K562 (cell line): ENCODE data around the gene LRMDA. TPM values are rescaled to one million over a fixed set of nuclear protein-coding genes. Genes with fewer than 3 reads are reported as not detected.

Source experiments
- ATAC-seq: fragments of 200-7000 bp; cut with Tn5 transposase; 3 replicates; pipeline ENCODE4 v1.9.1; 2020; ENCODE audit warnings: moderate library complexity
- BruUV-seq: library from RNA; stranded (reverse); fragments of 400-500 nt; replicated peaks from 2 replicates; lab custom pipeline; 2021; lab: Mats Ljungman, UMichigan
- CTCF ChIA-PET: fragments of 300-600 bp; formaldehyde crosslinking; extraction: SDS; loops from one replicate; lab custom pipeline; 2021; ENCODE audit warnings: low intra/inter-chr PET ratio; lab: Yijun Ruan, JAX
- POLR2A ChIA-PET: fragments of 300-600, 350-650 bp; sonication (Branson Sonifier 250); formaldehyde crosslinking; extraction: SDS; loops from one replicate; lab custom pipeline; 2021; ENCODE audit warnings: antibody characterized with exemption, inconsistent platforms; lab: Yijun Ruan, JAX
- DNase-seq, 4 experiments: peaks; one replicate each; pipeline versions ENCODE4 v3.0.0 to v3.0.0-alpha.2; 2011 to 2018; ENCODE audit warnings: low spot score in 3 of 4, mixed read lengths in 3 of 4; ENCODE audit errors: extremely low read depth in 1 of 4
- FAIRE-seq: peaks from 2 replicates; lab custom pipeline; 2011; peaks lifted over from hg19 to GRCh38; lab: Jason Lieb, UNC
- H2AFZ ChIP-seq: 2 replicates; pipeline ENCODE4 v1.6.0; 2011; ENCODE audit warnings: low read depth, low read length, control low read depth, inconsistent platforms
- H3K27ac ChIP-seq: fragments of 200-600 bp; 3 replicates; pipeline ENCODE4 v1.8.0; 2011; ENCODE audit warnings: low read depth, mild to moderate bottlenecking, control low read depth, inconsistent platforms, low read length, moderate library complexity, mixed read lengths; ENCODE audit errors: extremely low read depth
- H3K27me3 ChIP-seq, 2 experiments: fragments of 300-600 bp in 1 of 2; 2 replicates in 1 of 2; 3 replicates in 1 of 2; pipeline versions ENCODE4 v1.6.0 to v1.8.0; 2011; ENCODE audit warnings: inconsistent platforms in 2 of 2, low read length in 2 of 2, mild to moderate bottlenecking in 1 of 2, mixed read lengths in 1 of 2, moderate library complexity in 1 of 2; ENCODE audit not compliant: control insufficient read depth in 2 of 2, insufficient read depth in 2 of 2
- H3K36me3 ChIP-seq: fragments of 300-600 bp; 3 replicates; pipeline ENCODE4 v1.8.0; 2011; ENCODE audit warnings: mild to moderate bottlenecking, low read length, inconsistent platforms; ENCODE audit not compliant: control insufficient read depth, insufficient read depth
- H3K4me1 ChIP-seq, 2 experiments: fragments of 200-600 bp in 1 of 2; replicated peaks in 1 of 2; 2 replicates in 1 of 2; 3 replicates in 1 of 2; pipeline versions ENCODE4 v1.5.1 to v1.8.0; 2011; ENCODE audit warnings: inconsistent platforms in 2 of 2, low read length in 2 of 2, mild to moderate bottlenecking in 1 of 2, mixed read lengths in 1 of 2, moderate library complexity in 1 of 2; ENCODE audit not compliant: control insufficient read depth in 2 of 2, insufficient read depth in 2 of 2
- H3K4me2 ChIP-seq: 2 replicates; pipeline ENCODE4 v1.6.1; 2011; ENCODE audit warnings: low read length, control low read depth, inconsistent platforms, mixed read lengths; ENCODE audit not compliant: insufficient read depth
- H3K4me3 ChIP-seq: fragments of 200-600 bp; sonication (generic), shearing (Covaris generic); 2 replicates; pipeline ENCODE4 v1.5.1; 2016; ENCODE audit warnings: control low read depth, inconsistent platforms
- H3K79me2 ChIP-seq: fragments of 200-600 bp; 3 replicates; pipeline ENCODE4 v1.8.0; 2011; ENCODE audit warnings: low read length, inconsistent platforms; ENCODE audit not compliant: control insufficient read depth, insufficient read depth
- H3K9ac ChIP-seq, 2 experiments: 2 replicates each; pipeline versions ENCODE4 v1.6.0 to v1.6.1; 2011; ENCODE audit warnings: low read depth in 2 of 2, low read length in 2 of 2, control low read depth in 1 of 2, inconsistent platforms in 1 of 2, mild to moderate bottlenecking in 1 of 2, mixed read lengths in 1 of 2; ENCODE audit not compliant: insufficient read depth in 1 of 2
- H3K9me1 ChIP-seq: one replicate; pipeline ENCODE4 v1.6.0; 2011; ENCODE audit warnings: inconsistent platforms, mild to moderate bottlenecking, low read length, moderate library complexity; ENCODE audit not compliant: control insufficient read depth, insufficient read depth
- H3K9me3 ChIP-seq: replicated peaks from 2 replicates; pipeline ENCODE4 v1.5.1; 2011; ENCODE audit warnings: low read depth, low read length, inconsistent platforms; ENCODE audit not compliant: control insufficient read depth, insufficient read depth
- H4K20me1 ChIP-seq: replicated peaks from 2 replicates; pipeline ENCODE4 v1.6.1; 2011; ENCODE audit warnings: low read length, inconsistent platforms, mixed read lengths; ENCODE audit not compliant: control insufficient read depth, insufficient read depth
- CHD2 ChIP-seq: IDR thresholded peaks from 2 replicates; pipeline ENCODE4 v1.6.1; 2011; ENCODE audit warnings: low read depth, low read length
- CSDE1 ChIP-seq, 2 experiments: fragments of 450-650 bp; IDR thresholded peaks; 2 replicates each; pipeline ENCODE4 v1.6.1; 2016; ENCODE audit warnings: mild to moderate bottlenecking in 1 of 2
- CUX1 ChIP-seq: fragments of 200-800 bp; sonication (Bioruptor generic); IDR thresholded peaks from 2 replicates; pipeline ENCODE4 v1.6.1; 2016; ENCODE audit warnings: missing genetic modification characterization, missing compliant biosample characterization
- NKRF ChIP-seq: fragments of 450-650 bp; IDR thresholded peaks from 2 replicates; pipeline ENCODE4 v1.6.1; 2016; ENCODE audit warnings: borderline replicate concordance
- RFX1 ChIP-seq: fragments of 450-650 bp; IDR thresholded peaks from 2 replicates; pipeline ENCODE4 v1.6.1; 2016; ENCODE audit warnings: mild to moderate bottlenecking, moderate library complexity
- THAP12 ChIP-seq: fragments of 250-450 bp; sonication (Bioruptor Pico); IDR thresholded peaks from 2 replicates; pipeline ENCODE4 v1.9.0; 2021; ENCODE audit warnings: mild to moderate bottlenecking, inconsistent platforms
- ZBTB43 ChIP-seq: sonication (generic); formaldehyde crosslinking; IDR thresholded peaks from 2 replicates; pipeline ENCODE4 v1.8.0; 2023; ENCODE audit warnings: mild to moderate bottlenecking, missing genetic modification reagents
- ZC3H4 ChIP-seq: sonication (generic); formaldehyde crosslinking; IDR thresholded peaks from 2 replicates; pipeline ENCODE4 v1.9.0; 2021; ENCODE audit warnings: missing genetic modification reagents, borderline replicate concordance
- ZNF174 ChIP-seq: fragments of 250-450 bp; sonication (Bioruptor Pico); IDR thresholded peaks from 2 replicates; pipeline ENCODE4 v1.4.0; 2020; ENCODE audit warnings: mild to moderate bottlenecking
- ZNF239 ChIP-seq: fragments of 250-450 bp; sonication (Bioruptor Pico); IDR thresholded peaks from 2 replicates; pipeline ENCODE4 v1.4.0; 2020; ENCODE audit warnings: mild to moderate bottlenecking
- ZNF695 ChIP-seq: fragments of 450-650 bp; formaldehyde crosslinking; IDR thresholded peaks from 2 replicates; pipeline ENCODE4 v1.4.0; 2020; ENCODE audit warnings: mild to moderate bottlenecking, moderate library complexity
- ZNF696 ChIP-seq: fragments of 250-450 bp; sonication (Bioruptor Pico); conservative IDR thresholded peaks from 2 replicates; pipeline ENCODE4 v1.4.0; 2020; ENCODE audit warnings: mild to moderate bottlenecking, moderate library complexity
- ZNF764 ChIP-seq: fragments of 250-450 bp; sonication (Bioruptor Pico); IDR thresholded peaks from 2 replicates; pipeline ENCODE4 v1.4.0; 2020; ENCODE audit warnings: low read depth, mild to moderate bottlenecking, moderate library complexity
- WGBS: fragments of 100-300 bp; shearing (Covaris generic); methylation state at CpG from one replicate; pipeline ENCODE4 v1.1.6; 2016; ENCODE audit warnings: low coverage, mixed read lengths; ENCODE audit not compliant: insufficient coverage; ENCODE audit errors: missing lambda C conversion rate; 5-methylcytosine and 5-hydroxymethylcytosine counted together
- in situ Hi-C: fragments of 300-500 bp; cut with MboI; formaldehyde crosslinking; loops from 4 replicates; pipeline ENCODE4 v1.15.0; 2018; ENCODE audit warnings: inconsistent platforms, mixed read lengths
- intact Hi-C: fragments of 100-400 bp; cut with micrococcal nuclease; formaldehyde crosslinking; loops from 2 replicates; pipeline ENCODE4 v1.14.2; 2022
- polyA plus RNA-seq, 8 experiments: library from polyadenylated mRNA; depleted of rRNA in 4 of 8; stranded (reverse) in 5 of 8; unstranded in 3 of 8; fragments of >200 nt; fragmentation: Nextera tagmentation in 2 of 8; fragmentation: Illumina TruSeq in 1 of 8; extraction: Ambion mirVana in 2 of 8; extraction: Trizol in 1 of 8; gene quantifications; 2 replicates each; pipeline versions ENCODE4 v1.2.1 to v1.2.3, GENCODE V29; 2011 to 2014; ENCODE audit warnings: inconsistent platforms in 1 of 8, missing spikeins in 1 of 8
- total RNA-seq, 7 experiments: library from RNA; depleted of rRNA in 6 of 7; stranded (reverse); fragments of >200 nt in 6 of 7; fragmentation: Illumina TruSeq in 2 of 7; extraction: Trizol in 2 of 7; gene quantifications; 2 replicates each; pipeline versions ENCODE4 v1.2.1 to v1.2.3, GENCODE V29; 2011 to 2021; ENCODE audit warnings: low replicate concordance in 1 of 7

LRMDA gene
- total and polyA plus RNA-seq, 9 of the 15 experiments (the other 6 are each of a cell fraction or from before 2014, with no cell fraction given), result 0.25 TPM; not detected in 8

- no peak for DNase-seq
- POLR2A ChIA-PET, result interaction anchor here (0.6 kb wide), 1 partner anchor 269 kb away, joined by 3 read pairs; no protein-coding TSS in a partner anchor
- TF ChIP-seq ZNF696 (no peak), CHD2 (no peak), RFX1 (no peak), ZC3H4 (CRISPR knock-in tag) (no peak), THAP12 (CRISPR knock-in tag) (no peak), ZNF239 (CRISPR knock-in tag) (no peak), NKRF (no peak), ZNF764 (CRISPR knock-in tag) (no peak), CSDE1 (IDR thresholded peaks at IDR 0.05) (no peak), CUX1 (CRISPR knock-in tag) (no peak), ZNF695 (CRISPR knock-in tag) (no peak), ZBTB43 (no peak), ZNF174 (no peak)
Measured at GRCh38 chr10:76333796-76334195, 902.4 kb downstream of the LRMDA start.

More at GRCh38 chr10:76333796-76334195, 902.4 kb downstream of the LRMDA start:
- ATAC-seq, result no peak
- Histone ChIP-seq H3K9ac (no peak overlapping the region), H4K20me1 (no peaks in the 10 kb centered on the region), H3K9me1 (no peaks in the 10 kb centered on the region), H3K4me2 (no peak overlapping the region), H3K9me3 (no peaks in the 10 kb centered on the region), H3K27ac (no peak overlapping the region), H3K79me2 (no peaks in the 10 kb centered on the region), H3K4me3 (no peak overlapping the region), H2AFZ (no peak overlapping the region), H3K36me3 (no peaks in the 10 kb centered on the region), H3K27me3 (no peaks in the 10 kb centered on the region), H3K4me1 (no peaks in the 10 kb centered on the region)
- no TSS peak for BruUV-seq
- WGBS, result 0% methylated on average over 4 of the region's 4 CpGs
- intact Hi-C loops (no loop called here), in situ Hi-C loops (no loop called here)
- FAIRE-seq, result no peak
- CTCF ChIA-PET, result no interaction called here
